ENCODE measurements around the gene KAZN.

Gene KAZN

GRCh38 chr1:15099441-15100120, 501.1 kb downstream of the KAZN start:
- TF ChIP-seq, protein P1, sequence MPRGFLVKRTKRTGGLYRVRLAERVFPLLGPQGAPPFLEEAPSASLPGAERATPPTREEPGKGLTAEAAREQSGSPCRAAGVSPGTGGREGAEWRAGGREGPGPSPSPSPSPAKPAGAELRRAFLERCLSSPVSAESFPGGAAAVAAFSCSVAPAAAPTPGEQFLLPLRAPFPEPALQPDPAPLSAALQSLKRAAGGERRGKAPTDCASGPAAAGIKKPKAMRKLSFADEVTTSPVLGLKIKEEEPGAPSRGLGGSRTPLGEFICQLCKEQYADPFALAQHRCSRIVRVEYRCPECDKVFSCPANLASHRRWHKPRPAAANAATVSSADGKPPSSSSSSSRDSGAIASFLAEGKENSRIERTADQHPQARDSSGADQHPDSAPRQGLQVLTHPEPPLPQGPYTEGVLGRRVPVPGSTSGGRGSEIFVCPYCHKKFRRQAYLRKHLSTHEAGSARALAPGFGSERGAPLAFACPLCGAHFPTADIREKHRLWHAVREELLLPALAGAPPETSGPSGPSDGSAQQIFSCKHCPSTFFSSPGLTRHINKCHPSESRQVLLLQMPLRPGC (tag by site-specific recombination; IDR thresholded peaks at IDR 0.05): no peak
- TF ChIP-seq ZNF416 (tag by site-specific recombination; IDR thresholded peaks at IDR 0.05) (no peak), ZBTB17 (tag by site-specific recombination; IDR thresholded peaks at IDR 0.05) (no peak), ZNF580 (tag by site-specific recombination; IDR thresholded peaks at IDR 0.05) (no peak), ZNF280D (tag by site-specific recombination; IDR thresholded peaks at IDR 0.05) (no peak), ZNF76 (tag by site-specific recombination; IDR thresholded peaks at IDR 0.05; ENCODE audit: borderline replicate concordance, low read depth) (no peak), ZBTB48 (tag by site-specific recombination; IDR thresholded peaks at IDR 0.05) (no peak), ZNF433 (tag by site-specific recombination; IDR thresholded peaks at IDR 0.05; ENCODE audit: low read depth) (no peak)
- TF ChIP-seq, protein P2, sequence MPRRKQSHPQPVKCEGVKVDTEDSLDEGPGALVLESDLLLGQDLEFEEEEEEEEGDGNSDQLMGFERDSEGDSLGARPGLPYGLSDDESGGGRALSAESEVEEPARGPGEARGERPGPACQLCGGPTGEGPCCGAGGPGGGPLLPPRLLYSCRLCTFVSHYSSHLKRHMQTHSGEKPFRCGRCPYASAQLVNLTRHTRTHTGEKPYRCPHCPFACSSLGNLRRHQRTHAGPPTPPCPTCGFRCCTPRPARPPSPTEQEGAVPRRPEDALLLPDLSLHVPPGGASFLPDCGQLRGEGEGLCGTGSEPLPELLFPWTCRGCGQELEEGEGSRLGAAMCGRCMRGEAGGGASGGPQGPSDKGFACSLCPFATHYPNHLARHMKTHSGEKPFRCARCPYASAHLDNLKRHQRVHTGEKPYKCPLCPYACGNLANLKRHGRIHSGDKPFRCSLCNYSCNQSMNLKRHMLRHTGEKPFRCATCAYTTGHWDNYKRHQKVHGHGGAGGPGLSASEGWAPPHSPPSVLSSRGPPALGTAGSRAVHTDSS (tag by site-specific recombination; IDR thresholded peaks at IDR 0.05): no peak
- ChIA-PET POLR2A (no interaction called here), CTCF (interaction anchor here (0.6 to 1.9 kb wide), 17 partner anchors 9 to 1137 kb away, joined by 3 to 9 read pairs (median 4); no protein-coding TSS in a partner anchor)
- Histone ChIP-seq H3K27ac (ENCODE audit: extremely low read depth, low read depth, low read length) (no peak overlapping the region), H3K4me3 (ENCODE audit: low read depth, low read length) (no peak overlapping the region), H3K9me3 (ENCODE audit: control insufficient read depth, insufficient read depth, low read depth, low read length) (no peaks in the 10 kb centered on the region), H3K36me3 (ENCODE audit: control insufficient read depth in 2 of 2, insufficient read depth in 1 of 2, low read length in 2 of 2) (no peaks in the 10 kb centered on the region), H3K4me1 (ENCODE audit: control insufficient read depth, insufficient read depth, low read length) (no peaks in the 10 kb centered on the region)

- no peaks in the 10 kb centered on the region for H3K4me1 ChIP-seq (ENCODE audit: control insufficient read depth, insufficient read depth, low read length)
- ChIA-PET POLR2A (no interaction called here), CTCF (interaction anchor here (0.6 to 1.9 kb wide), 13 partner anchors 8 to 1137 kb away, joined by 3 to 9 read pairs (median 4); no protein-coding TSS in a partner anchor)
- H3K36me3 ChIP-seq (ENCODE audit: control insufficient read depth in 2 of 2, insufficient read depth in 1 of 2, low read length in 2 of 2): no peaks in the 10 kb centered on the region
- H3K9me3 ChIP-seq (ENCODE audit: control insufficient read depth, insufficient read depth, low read depth, low read length): no peaks in the 10 kb centered on the region
- H3K4me3 ChIP-seq (ENCODE audit: low read depth, low read length): no peak overlapping the region
- no peak overlapping the region for H3K27ac ChIP-seq (ENCODE audit: extremely low read depth, low read depth, low read length)
- peak; percentile 70; the same call in 1 of the 2 replicates for TF ChIP-seq SCRT1 (tag by site-specific recombination; IDR thresholded peaks at IDR 0.05; ENCODE audit: borderline replicate concordance)
- 0 out of 2 replicates have a peak, but pooled peaks have one; percentile 20 for TF ChIP-seq KLF17 (tag by site-specific recombination; IDR thresholded peaks at IDR 0.05)
- TF ChIP-seq ZNF654 (tag by site-specific recombination; IDR thresholded peaks at IDR 0.05; ENCODE audit: low read depth): peak; percentile 72
- peak; percentile 32; the same call in 1 of the 2 replicates for TF ChIP-seq GLIS1 (tag by site-specific recombination; IDR thresholded peaks at IDR 0.05)
- 0 out of 2 replicates have a peak, but pooled peaks have one; percentile 78 for TF ChIP-seq ZNF792 (tag by site-specific recombination; IDR thresholded peaks at IDR 0.05)
- no peak for TF ChIP-seq HOXD13 (CRISPR knock-in tag; IDR thresholded peaks at IDR 0.05; ENCODE audit: borderline replicate concordance)
- peak; percentile 69 for TF ChIP-seq SCRT2 (tag by site-specific recombination; IDR thresholded peaks at IDR 0.05)
- TF ChIP-seq, protein P3, sequence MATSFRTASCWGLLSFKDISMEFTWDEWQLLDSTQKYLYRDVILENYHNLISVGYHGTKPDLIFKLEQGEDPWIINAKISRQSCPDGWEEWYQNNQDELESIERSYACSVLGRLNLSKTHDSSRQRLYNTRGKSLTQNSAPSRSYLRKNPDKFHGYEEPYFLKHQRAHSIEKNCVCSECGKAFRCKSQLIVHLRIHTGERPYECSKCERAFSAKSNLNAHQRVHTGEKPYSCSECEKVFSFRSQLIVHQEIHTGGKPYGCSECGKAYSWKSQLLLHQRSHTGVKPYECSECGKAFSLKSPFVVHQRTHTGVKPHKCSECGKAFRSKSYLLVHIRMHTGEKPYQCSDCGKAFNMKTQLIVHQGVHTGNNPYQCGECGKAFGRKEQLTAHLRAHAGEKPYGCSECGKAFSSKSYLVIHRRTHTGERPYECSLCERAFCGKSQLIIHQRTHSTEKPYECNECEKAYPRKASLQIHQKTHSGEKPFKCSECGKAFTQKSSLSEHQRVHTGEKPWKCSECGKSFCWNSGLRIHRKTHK (tag by site-specific recombination; IDR thresholded peaks at IDR 0.05): no peak
- 0 out of 2 replicates have a peak, but pooled peaks have one; percentile 13 for TF ChIP-seq ZFHX2 (tag by site-specific recombination; conservative IDR thresholded peaks at IDR 0.05)
- TF ChIP-seq ZNF626 (tag by site-specific recombination; IDR thresholded peaks at IDR 0.05): no peak
- TF ChIP-seq, protein P4, sequence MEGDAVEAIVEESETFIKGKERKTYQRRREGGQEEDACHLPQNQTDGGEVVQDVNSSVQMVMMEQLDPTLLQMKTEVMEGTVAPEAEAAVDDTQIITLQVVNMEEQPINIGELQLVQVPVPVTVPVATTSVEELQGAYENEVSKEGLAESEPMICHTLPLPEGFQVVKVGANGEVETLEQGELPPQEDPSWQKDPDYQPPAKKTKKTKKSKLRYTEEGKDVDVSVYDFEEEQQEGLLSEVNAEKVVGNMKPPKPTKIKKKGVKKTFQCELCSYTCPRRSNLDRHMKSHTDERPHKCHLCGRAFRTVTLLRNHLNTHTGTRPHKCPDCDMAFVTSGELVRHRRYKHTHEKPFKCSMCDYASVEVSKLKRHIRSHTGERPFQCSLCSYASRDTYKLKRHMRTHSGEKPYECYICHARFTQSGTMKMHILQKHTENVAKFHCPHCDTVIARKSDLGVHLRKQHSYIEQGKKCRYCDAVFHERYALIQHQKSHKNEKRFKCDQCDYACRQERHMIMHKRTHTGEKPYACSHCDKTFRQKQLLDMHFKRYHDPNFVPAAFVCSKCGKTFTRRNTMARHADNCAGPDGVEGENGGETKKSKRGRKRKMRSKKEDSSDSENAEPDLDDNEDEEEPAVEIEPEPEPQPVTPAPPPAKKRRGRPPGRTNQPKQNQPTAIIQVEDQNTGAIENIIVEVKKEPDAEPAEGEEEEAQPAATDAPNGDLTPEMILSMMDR (tag by site-specific recombination; IDR thresholded peaks at IDR 0.05): peak; percentile 92
- peak; percentile 40 for TF ChIP-seq ZBTB17 (tag by site-specific recombination; IDR thresholded peaks at IDR 0.05)
Measured at GRCh38 chr1:15100121-15100879, 501.8 kb downstream of the KAZN start.

All from HEK293 (cell line).